PC-9 (cell line): ENCODE results near the gene ASIP. TPM values are rescaled to one million over a fixed set of nuclear protein-coding genes. Genes with fewer than 3 reads are reported as not detected.

ENCODE experiments used
- BruUV-seq: library from RNA; stranded (reverse); fragments of 400-500 nt; replicated peaks from 2 replicates; lab custom pipeline; 2021; lab: Mats Ljungman, UMichigan
- CTCF ChIA-PET: fragments of 300-600 bp; sonication (Branson Sonifier 250); formaldehyde crosslinking; loops from one replicate; lab custom pipeline; 2022; ENCODE audit warnings: antibody characterized with exemption; lab: Charles Lee
- POLR2A ChIA-PET: fragments of 300-600 bp; sonication (Branson Sonifier 250); formaldehyde crosslinking; loops from one replicate; lab custom pipeline; 2022; ENCODE audit warnings: antibody characterized with exemption; ENCODE audit not compliant: unreplicated experiment; lab: Charles Lee
- DNase-seq, 2 experiments: peaks; one replicate each; pipeline versions ENCODE4 v3.0.0 to v3.0.0-alpha.2; 2015 to 2022; ENCODE audit warnings: mixed read lengths in 1 of 2
- H2AFZ ChIP-seq: fragments of 200-600 bp; sonication (generic); 2 replicates; pipeline ENCODE4 v1.8.1; 2017; ENCODE audit warnings: antibody characterized with exemption
- H3F3A ChIP-seq: fragments of 200-600 bp; sonication (generic); 2 replicates; pipeline ENCODE4 v1.8.1; 2017; ENCODE audit warnings: antibody characterized with exemption, mild to moderate bottlenecking, low read depth; ENCODE audit not compliant: insufficient read depth
- H3K27ac ChIP-seq: fragments of 200-600 bp; sonication (generic); 2 replicates; pipeline ENCODE4 v1.6.1; 2016; ENCODE audit warnings: mixed run types
- H3K27me3 ChIP-seq: fragments of 200-600 bp; sonication (generic); 2 replicates; pipeline ENCODE4 v1.6.1; 2016; ENCODE audit warnings: low read depth, mixed run types; ENCODE audit not compliant: insufficient read depth
- H3K36me3 ChIP-seq: fragments of 200-600 bp; sonication (generic); 2 replicates; pipeline ENCODE4 v1.6.1; 2016; ENCODE audit warnings: low read depth, mixed run types
- H3K4me1 ChIP-seq: fragments of 200-600 bp; sonication (generic); replicated peaks from 2 replicates; pipeline ENCODE4 v1.6.1; 2016; ENCODE audit warnings: mixed run types; ENCODE audit not compliant: insufficient read depth
- H3K4me2 ChIP-seq: fragments of 200-600 bp; sonication (generic); 2 replicates; pipeline ENCODE4 v1.6.1; 2017; ENCODE audit warnings: mixed run types
- H3K4me3 ChIP-seq: fragments of 200-600 bp; sonication (generic); 2 replicates; pipeline ENCODE4 v1.6.1; 2016; ENCODE audit warnings: mixed run types
- H3K79me2 ChIP-seq: fragments of 200-600 bp; sonication (generic); 2 replicates; pipeline ENCODE4 v1.6.1; 2017; ENCODE audit warnings: low read depth, mixed run types
- H3K9me2 ChIP-seq: fragments of 200-600 bp; sonication (generic); 2 replicates; pipeline ENCODE4 v1.8.1; 2017; ENCODE audit warnings: mild to moderate bottlenecking; ENCODE audit not compliant: insufficient read depth
- H3K9me3 ChIP-seq: fragments of 200-600 bp; sonication (generic); 2 replicates; pipeline ENCODE4 v1.8.1; 2016; ENCODE audit warnings: low read depth; ENCODE audit not compliant: insufficient read depth
- H4K20me1 ChIP-seq: fragments of 200-600 bp; sonication (generic); 2 replicates; pipeline ENCODE4 v1.8.1; 2017; ENCODE audit not compliant: insufficient read depth
- CTCF ChIP-seq: fragments of 200-600 bp; sonication (generic); conservative IDR thresholded peaks from 2 replicates; pipeline ENCODE4 v1.6.1; 2017; ENCODE audit warnings: mixed run types, antibody characterized with exemption, mild to moderate bottlenecking, moderate library complexity
- EZH2 ChIP-seq: fragments of 200-600 bp; sonication (generic); IDR thresholded peaks from 2 replicates; pipeline ENCODE4 v1.8.0; 2017; ENCODE audit warnings: antibody characterized with exemption, low read depth
- intact Hi-C: fragments of 100-400 bp; cut with micrococcal nuclease; formaldehyde crosslinking; loops from one replicate; pipeline ENCODE4 v1.10.0; 2022; ENCODE audit not compliant: unreplicated experiment
- total RNA-seq: library from RNA; stranded (reverse); gene quantifications from 2 replicates; pipeline ENCODE4 v1.2.3, GENCODE V29; 2021

Gene ASIP
- total RNA-seq, 1 experiment from 2014 or later = not detected

GRCh38 chr20:34299556-34300255 is 58.5 kb downstream of the ASIP start:
- no peak for DNase-seq
- peaks cover 53% of the 10 kb centered on the region for H4K20me1 ChIP-seq
- ChIA-PET CTCF (no interaction called here), POLR2A (no interaction called here)
- H3F3A ChIP-seq = peaks cover 16% of the 10 kb centered on the region
- H3K36me3 ChIP-seq = no peaks in the 10 kb centered on the region
- intact Hi-C loops = loop anchor here (10.0 kb wide), 1 partner anchor 465 kb away; no protein-coding TSS in a partner anchor
- no peak overlapping the region for H3K4me2 ChIP-seq
- H3K9me2 ChIP-seq = no peaks in the 10 kb centered on the region
- H3K4me3 ChIP-seq = no peak overlapping the region
- peaks cover 66% of the 10 kb centered on the region for H3K79me2 ChIP-seq
- no peak for TF ChIP-seq CTCF
- TF ChIP-seq EZH2 = no peak
- H3K9me3 ChIP-seq = no peaks in the 10 kb centered on the region
- BruUV-seq = no TSS peak
- H3K4me1 ChIP-seq = peaks cover 20% of the 10 kb centered on the region
- no peaks in the 10 kb centered on the region for H3K27me3 ChIP-seq
- H2AFZ ChIP-seq = no peak overlapping the region
- no peak overlapping the region for H3K27ac ChIP-seq

- H3K79me2 ChIP-seq = peaks cover 64% of the 10 kb centered on the region
- H3K36me3 ChIP-seq = no peaks in the 10 kb centered on the region
- TF ChIP-seq CTCF = no peak
- no peak for TF ChIP-seq EZH2
- peaks cover 16% of the 10 kb centered on the region for H3F3A ChIP-seq
- no peaks in the 10 kb centered on the region for H3K27me3 ChIP-seq
- peaks cover 47% of the 10 kb centered on the region for H4K20me1 ChIP-seq
- no TSS peak for BruUV-seq
- peak overlapping the region; percentile 93; the same call in 1 of the 2 replicates for H3K4me2 ChIP-seq
- intact Hi-C loops = loop anchor here (10.0 kb wide), 1 partner anchor 464 kb away; no protein-coding TSS in a partner anchor
- ChIA-PET POLR2A (no interaction called here), CTCF (no interaction called here)
- no peaks in the 10 kb centered on the region for H3K9me2 ChIP-seq
- H3K9me3 ChIP-seq = no peaks in the 10 kb centered on the region
- DNase-seq = no peak
- no peak overlapping the region for H2AFZ ChIP-seq
- H3K27ac ChIP-seq = no peak overlapping the region
- no peak overlapping the region for H3K4me3 ChIP-seq
- peaks cover 20% of the 10 kb centered on the region for H3K4me1 ChIP-seq
Observed at GRCh38 chr20:34300256-34300806, 59.1 kb downstream of the ASIP start.

GRCh38 chr20:34300809-34301586 is 59.8 kb downstream of the ASIP start:
- Histone ChIP-seq H4K20me1 (peaks cover 42% of the 10 kb centered on the region), H3K4me1 (peaks cover 20% of the 10 kb centered on the region), H2AFZ (no peak overlapping the region), H3K4me3 (peak overlapping the region; percentile 99; the same call in 1 of the 2 replicates), H3K27me3 (no peaks in the 10 kb centered on the region), H3K9me2 (no peaks in the 10 kb centered on the region), H3K36me3 (no peaks in the 10 kb centered on the region), H3F3A (peaks cover 16% of the 10 kb centered on the region), H3K4me2 (peak overlapping the region; percentile 93), H3K79me2 (peaks cover 62% of the 10 kb centered on the region), H3K9me3 (no peaks in the 10 kb centered on the region), H3K27ac (no peak overlapping the region)
- intact Hi-C loops = loop anchor here (10.0 kb wide), 1 partner anchor 464 kb away; no protein-coding TSS in a partner anchor
- ChIA-PET CTCF (no interaction called here), POLR2A (interaction anchor here (0.8 kb wide), 1 partner anchor 189 kb away, joined by 4 read pairs; no protein-coding TSS in a partner anchor)
- TF ChIP-seq CTCF = no peak
- no peak for TF ChIP-seq EZH2
- no TSS peak for BruUV-seq
- no peak for DNase-seq
